GM12872 (cell line): ENCODE measurements around the gene ILKAP.

Experiments
- CTCF ChIP-seq: IDR thresholded peaks from 3 replicates; pipeline ENCODE4 v1.5.1; 2011; ENCODE audit warnings: low read depth, mild to moderate bottlenecking, low read length, moderate library complexity; ENCODE audit not compliant: insufficient read depth

The ILKAP gene

GRCh38 chr2:238133499-238134392 is 69.7 kb downstream of the ILKAP start:
- no peak for TF ChIP-seq CTCF

GRCh38 chr2:238132463-238133450 is 70.7 kb downstream of the ILKAP start:
- TF ChIP-seq CTCF: no peak

- TF ChIP-seq CTCF: no peak
These were observed 71.6 kb downstream of the ILKAP start for GRCh38 chr2:238131761-238132462.

- TF ChIP-seq CTCF: 0 out of 3 replicates have a peak, but pooled peaks have one; percentile 3
These were observed 72.5 kb downstream of the ILKAP start for GRCh38 chr2:238130696-238131628.

GRCh38 chr2:238130111-238130695 is 73.3 kb downstream of the ILKAP start:
- no peak for TF ChIP-seq CTCF
